Measurements from ENCODE around the gene CDH16.

DNA sequence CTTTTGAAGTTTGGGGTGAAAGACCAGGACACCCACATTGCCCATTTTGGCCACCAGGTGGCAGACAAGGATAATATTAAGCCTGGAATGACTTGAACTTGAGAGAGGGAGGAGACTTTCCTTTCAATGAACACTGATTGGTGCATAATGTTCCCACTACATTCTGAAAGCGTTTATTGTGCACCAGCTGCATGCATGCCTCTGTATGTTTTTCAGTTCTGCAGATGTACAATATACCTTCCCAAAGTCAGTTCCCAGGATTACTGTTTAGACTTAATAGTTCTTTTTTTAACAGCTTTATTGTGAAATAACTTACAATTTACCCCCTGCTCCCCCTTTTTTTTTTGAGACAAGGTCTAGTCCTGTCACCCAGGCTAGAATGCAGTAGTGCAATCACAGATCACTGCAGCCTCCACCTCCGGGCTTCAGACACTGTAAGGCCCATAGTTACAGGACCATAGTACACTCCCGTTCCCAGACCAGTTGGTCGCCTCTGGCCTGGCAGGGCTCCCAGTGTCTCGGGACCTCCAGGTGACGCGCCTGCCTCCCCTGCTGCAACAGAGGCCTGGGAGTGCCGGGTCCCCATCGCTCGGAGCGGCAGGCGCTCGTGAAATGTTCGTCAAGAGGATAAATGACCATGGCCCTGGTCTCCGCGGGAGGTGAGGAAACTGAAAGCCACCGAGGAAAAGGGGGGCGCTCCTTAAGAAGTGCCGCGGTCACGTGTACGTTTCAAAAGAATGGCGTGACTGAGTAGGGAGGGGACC is 28.8 kb upstream of the CDH16 start:
- no peak for TF ChIP-seq POLR2A (IDR thresholded peaks at IDR 0.05; ENCODE audit: low read length)
- TF ChIP-seq GATA1 (IDR thresholded peaks at IDR 0.05; ENCODE audit: low read depth, low read length): no peak
